Subcutaneous abdominal adipose tissue (tissue), 5 donors: ENCODE data around the gene CNTN4.

Source experiments
- H3K27ac ChIP-seq: one replicate; pipeline ENCODE4 v1.7.0; 2013; ENCODE audit warnings: low read depth, mild to moderate bottlenecking, inconsistent platforms, low read length, moderate library complexity
- H3K27me3 ChIP-seq, 5 donors: one replicate each; pipeline ENCODE4 v1.7.0; 2013; ENCODE audit warnings: low read length in 5 of 5, inconsistent platforms in 1 of 5; ENCODE audit not compliant: control insufficient read depth in 5 of 5, insufficient read depth in 4 of 5
- H3K36me3 ChIP-seq, 5 donors: one replicate each; pipeline ENCODE4 v1.7.0; 2013; ENCODE audit warnings: low read length in 5 of 5; ENCODE audit not compliant: control insufficient read depth in 5 of 5, insufficient read depth in 5 of 5
- H3K4me1 ChIP-seq, 5 donors: one replicate each; pipeline ENCODE4 v1.7.0; 2013; ENCODE audit warnings: low read length in 5 of 5, mild to moderate bottlenecking in 3 of 5, moderate library complexity in 1 of 5; ENCODE audit not compliant: control insufficient read depth in 5 of 5, insufficient read depth in 5 of 5
- H3K4me3 ChIP-seq, 5 donors: one replicate each; pipeline ENCODE4 v1.7.0; 2013; ENCODE audit warnings: low read length in 5 of 5, low read depth in 1 of 5
- H3K9ac ChIP-seq, 5 donors: one replicate each; pipeline ENCODE4 v1.7.0; 2013; ENCODE audit warnings: low read length in 5 of 5, mild to moderate bottlenecking in 4 of 5, moderate library complexity in 3 of 5
- H3K9me3 ChIP-seq, 5 donors: one replicate each; pipeline ENCODE4 v1.7.0; 2013; ENCODE audit warnings: low read length in 5 of 5; ENCODE audit not compliant: control insufficient read depth in 5 of 5
- donor health status: healthy.
- donor health status: healthy.
- donor health status: healthy.
- donor health status: healthy.
- donor health status: healthy.

Gene CNTN4

GRCh38 chr3:2680236-2680635, 581.6 kb downstream of the CNTN4 start:
- Histone ChIP-seq H3K9me3 (no peaks in the 10 kb centered on the region), H3K4me1 (no peaks in the 10 kb centered on the region), H3K36me3 (no peaks in the 10 kb centered on the region), H3K9ac (no peak overlapping the region), H3K4me3 (no peak overlapping the region), H3K27me3 (no peaks in the 10 kb centered on the region), H3K27ac (no peak overlapping the region)

- Histone ChIP-seq H3K36me3 (no peaks in the 10 kb centered on the region), H3K4me3 (no peak overlapping the region), H3K27me3 (no peaks in the 10 kb centered on the region), H3K4me1 (no peaks in the 10 kb centered on the region), H3K27ac (no peak overlapping the region), H3K9me3 (no peaks in the 10 kb centered on the region), H3K9ac (no peak overlapping the region)
These were observed 585.4 kb downstream of the CNTN4 start for GRCh38 chr3:2684046-2684445.

DNA sequence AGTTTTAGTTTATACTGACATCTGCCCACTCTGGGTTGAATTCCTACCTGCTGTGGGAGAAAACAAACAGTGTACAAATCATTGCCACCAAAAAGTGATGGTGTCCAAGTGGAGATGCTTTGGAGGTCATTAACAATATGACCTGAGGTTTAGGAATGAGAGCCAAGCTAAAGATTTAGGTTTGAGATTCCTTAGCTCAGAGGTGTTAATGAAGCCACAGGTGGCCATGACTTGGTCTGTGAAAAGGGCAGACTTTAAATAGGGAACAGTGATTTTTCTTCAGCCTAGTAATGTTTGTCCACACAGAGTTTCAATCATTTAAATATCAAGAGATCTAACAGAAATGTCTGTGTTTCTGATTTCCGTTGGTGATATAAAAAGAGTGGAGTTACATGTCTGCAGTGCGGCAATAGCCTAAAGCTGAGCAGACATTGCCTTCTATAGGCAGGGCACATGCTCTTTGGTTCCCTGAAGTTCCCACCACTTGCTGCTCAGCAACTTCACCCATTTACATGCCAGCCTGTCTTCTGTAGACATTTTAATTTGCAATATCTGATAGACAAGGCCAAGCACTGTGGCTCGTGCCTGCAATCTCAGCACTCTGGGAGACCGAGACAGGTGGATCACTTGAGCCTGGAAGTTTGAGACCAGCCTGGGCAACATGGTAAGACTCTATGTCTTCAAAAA, 588.3 kb downstream of the CNTN4 start:
- Histone ChIP-seq H3K36me3 (no peaks in the 10 kb centered on the region), H3K27me3 (no peaks in the 10 kb centered on the region), H3K9me3 (no peaks in the 10 kb centered on the region), H3K4me3 (no peak overlapping the region), H3K27ac (no peak overlapping the region), H3K4me1 (no peaks in the 10 kb centered on the region), H3K9ac (no peak overlapping the region)

GRCh38 chr3:2697589-2697988, 598.9 kb downstream of the CNTN4 start:
- Histone ChIP-seq H3K9me3 (no peaks in the 10 kb centered on the region), H3K36me3 (no peaks in the 10 kb centered on the region), H3K9ac (no peak overlapping the region), H3K27ac (no peak overlapping the region), H3K4me1 (no peaks in the 10 kb centered on the region), H3K4me3 (no peak overlapping the region), H3K27me3 (no peaks in the 10 kb centered on the region)

GRCh38 chr3:2701471-2701870, 602.8 kb downstream of the CNTN4 start:
- H3K27me3 ChIP-seq = no peaks in the 10 kb centered on the region
- H3K36me3 ChIP-seq = no peaks in the 10 kb centered on the region
- H3K27ac ChIP-seq = no peak overlapping the region
- no peak overlapping the region for H3K9ac ChIP-seq
- H3K9me3 ChIP-seq = no peaks in the 10 kb centered on the region
- no peak overlapping the region for H3K4me3 ChIP-seq
- no peaks in the 10 kb centered on the region for H3K4me1 ChIP-seq

DNA sequence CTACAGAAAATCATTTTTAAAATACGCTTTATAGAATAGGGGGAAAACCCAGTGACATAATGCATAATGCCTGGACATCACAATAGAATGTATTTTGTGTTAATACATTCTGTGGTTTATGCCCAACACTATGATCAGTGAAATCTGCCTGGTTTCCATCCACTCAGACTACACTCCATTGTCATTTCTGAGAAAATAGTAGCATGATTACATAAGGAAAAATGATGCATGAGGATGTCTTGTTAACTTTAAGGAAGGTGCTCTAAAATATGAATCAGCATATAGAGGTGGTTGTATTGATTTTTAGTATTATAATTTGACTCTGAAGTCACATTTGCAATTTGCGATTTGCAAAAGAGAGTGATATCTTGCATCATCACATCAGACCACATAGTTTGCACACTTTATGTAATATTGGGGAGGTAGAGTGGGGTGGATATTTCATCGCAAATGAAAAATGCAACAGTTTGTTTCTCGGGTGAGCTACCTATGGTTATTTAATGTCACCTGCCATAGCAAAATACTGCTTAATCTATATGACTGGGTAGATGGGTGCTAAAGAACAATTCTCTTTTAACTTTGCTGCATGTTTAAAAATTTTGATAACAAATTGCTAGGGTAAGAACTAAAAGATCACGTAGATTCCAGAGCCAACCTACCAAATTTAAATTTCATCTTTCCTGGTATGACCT, 607.6 kb downstream of the CNTN4 start:
- no peaks in the 10 kb centered on the region for H3K36me3 ChIP-seq
- H3K27me3 ChIP-seq = no peaks in the 10 kb centered on the region
- H3K9ac ChIP-seq = no peak overlapping the region
- no peaks in the 10 kb centered on the region for H3K9me3 ChIP-seq
- no peak overlapping the region for H3K27ac ChIP-seq
- no peak overlapping the region for H3K4me3 ChIP-seq
- H3K4me1 ChIP-seq = no peaks in the 10 kb centered on the region

- H3K9me3 ChIP-seq = no peaks in the 10 kb centered on the region
- H3K27ac ChIP-seq = no peak overlapping the region
- H3K27me3 ChIP-seq = no peaks in the 10 kb centered on the region
- H3K4me1 ChIP-seq = no peaks in the 10 kb centered on the region
- H3K9ac ChIP-seq = no peak overlapping the region
- H3K4me3 ChIP-seq = no peak overlapping the region
- no peaks in the 10 kb centered on the region for H3K36me3 ChIP-seq
These were observed 608.2 kb downstream of the CNTN4 start for GRCh38 chr3:2706836-2707210.

DNA sequence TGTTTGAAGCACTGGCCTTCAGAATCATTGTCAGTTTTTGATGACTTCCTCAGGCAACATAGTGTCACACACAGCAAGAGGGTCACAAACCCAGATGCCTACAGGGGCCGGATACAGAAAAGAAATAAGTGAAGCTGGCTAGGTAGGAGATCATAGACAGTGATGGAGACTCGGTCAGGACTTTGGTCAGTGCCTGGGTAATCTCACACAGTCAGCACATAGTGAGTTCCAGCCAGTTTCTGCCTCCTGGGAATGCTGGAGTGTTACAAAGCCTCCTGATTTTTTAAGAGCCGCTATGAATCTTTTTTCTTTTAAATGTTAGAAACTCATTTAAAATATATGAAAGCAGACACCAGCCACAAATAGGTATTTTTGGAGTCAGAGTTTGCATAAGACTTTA, 612.4 kb downstream of the CNTN4 start:
- Histone ChIP-seq H3K27ac (no peak overlapping the region), H3K4me1 (no peaks in the 10 kb centered on the region), H3K9me3 (no peaks in the 10 kb centered on the region), H3K36me3 (no peaks in the 10 kb centered on the region), H3K27me3 (no peaks in the 10 kb centered on the region), H3K9ac (no peak overlapping the region), H3K4me3 (no peak overlapping the region)

DNA sequence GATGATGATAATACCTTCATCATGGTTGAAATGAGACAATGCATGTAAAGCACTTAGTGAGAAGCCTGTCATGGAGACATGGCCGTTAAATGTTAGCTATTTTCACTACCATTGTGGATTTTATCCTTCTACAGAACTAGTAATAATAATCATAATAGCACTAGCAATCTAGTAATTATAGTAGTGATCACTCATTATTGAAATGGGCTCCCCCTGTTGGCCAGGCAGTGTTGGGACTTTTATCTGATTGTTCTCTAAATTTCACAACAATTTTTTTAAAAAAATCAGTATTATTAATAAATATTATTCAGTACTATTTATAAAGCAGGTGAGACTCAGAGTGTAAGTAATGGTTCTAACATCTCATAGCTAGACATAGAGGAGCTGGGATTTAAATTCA, 615.3 kb downstream of the CNTN4 start:
- no peak overlapping the region for H3K4me3 ChIP-seq
- no peak overlapping the region for H3K9ac ChIP-seq
- H3K27ac ChIP-seq = no peak overlapping the region
- no peaks in the 10 kb centered on the region for H3K4me1 ChIP-seq
- no peaks in the 10 kb centered on the region for H3K36me3 ChIP-seq
- H3K27me3 ChIP-seq = no peaks in the 10 kb centered on the region
- H3K9me3 ChIP-seq = no peaks in the 10 kb centered on the region

DNA sequence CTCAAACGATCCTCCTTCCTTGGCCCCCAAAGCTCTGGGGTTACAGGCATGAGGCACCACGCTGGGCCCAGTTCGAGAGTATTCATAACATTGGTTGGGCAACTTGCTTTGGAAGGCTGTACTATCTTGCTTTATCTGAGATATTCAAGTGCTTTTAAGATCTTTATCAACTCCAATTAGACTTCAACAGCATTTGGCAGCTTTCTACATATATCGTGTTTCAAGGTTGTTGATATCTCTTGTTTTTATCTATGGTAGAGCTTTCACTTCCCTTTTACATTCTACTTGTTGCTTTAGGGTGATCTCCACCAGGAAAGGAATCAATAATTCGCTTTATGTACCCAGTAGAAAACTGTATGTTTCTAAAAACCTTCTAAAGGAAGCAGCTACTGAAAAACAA, 616.2 kb downstream of the CNTN4 start:
- H3K27ac ChIP-seq = no peak overlapping the region
- H3K9ac ChIP-seq = no peak overlapping the region

More for the DNA sequence above, 616.2 kb downstream of the CNTN4 start:
- no peaks in the 10 kb centered on the region for H3K4me1 ChIP-seq
- H3K4me3 ChIP-seq = no peak overlapping the region
- H3K9me3 ChIP-seq = no peaks in the 10 kb centered on the region
- H3K27me3 ChIP-seq = no peaks in the 10 kb centered on the region
- no peaks in the 10 kb centered on the region for H3K36me3 ChIP-seq
